VCaP (cell line): Measurements from ENCODE around the gene GTPBP1.

ENCODE experiments used
- H3K27ac ChIP-seq: fragments of 450-650 bp; 2 replicates; pipeline ENCODE4 v1.5.1; 2017
- CTCF ChIP-seq: fragments of 450-650 bp; conservative IDR thresholded peaks from 2 replicates; pipeline ENCODE4 v1.5.1; 2017; ENCODE audit warnings: mild to moderate bottlenecking, moderate library complexity

The GTPBP1 gene

GRCh38 chr22:38718414-38718813, 12.7 kb downstream of the GTPBP1 start:
- TF ChIP-seq CTCF, result peak; percentile 39; the same call in 1 of the 2 replicates
- H3K27ac ChIP-seq, result no peak overlapping the region

GRCh38 chr22:38719196-38719595, 13.5 kb downstream of the GTPBP1 start:
- H3K27ac ChIP-seq, result no peak overlapping the region
- TF ChIP-seq CTCF, result no peak

GRCh38 chr22:38720350-38720749, 14.6 kb downstream of the GTPBP1 start:
- no peak for TF ChIP-seq CTCF
- no peak overlapping the region for H3K27ac ChIP-seq

- TF ChIP-seq CTCF, result no peak
- no peak overlapping the region for H3K27ac ChIP-seq
These were observed 15.8 kb downstream of the GTPBP1 start for GRCh38 chr22:38721551-38721950.

- peak overlapping the region; percentile 13; the same call in 1 of the 2 replicates for H3K27ac ChIP-seq
- no peak for TF ChIP-seq CTCF
These were observed 18.4 kb downstream of the GTPBP1 start for GRCh38 chr22:38724176-38724575.

GRCh38 chr22:38724926-38725571, 19.3 kb downstream of the GTPBP1 start:
- peak; percentile 72 for TF ChIP-seq CTCF
- no peak overlapping the region; the same call in 1 of the 2 replicates for H3K27ac ChIP-seq

- no peak overlapping the region for H3K27ac ChIP-seq
These were observed 20.3 kb downstream of the GTPBP1 start for GRCh38 chr22:38725900-38726655.

More at GRCh38 chr22:38725900-38726655, 20.3 kb downstream of the GTPBP1 start:
- TF ChIP-seq CTCF, result no peak
